ENCODE measurements around the gene SUSD4.

SUSD4 gene

DNA sequence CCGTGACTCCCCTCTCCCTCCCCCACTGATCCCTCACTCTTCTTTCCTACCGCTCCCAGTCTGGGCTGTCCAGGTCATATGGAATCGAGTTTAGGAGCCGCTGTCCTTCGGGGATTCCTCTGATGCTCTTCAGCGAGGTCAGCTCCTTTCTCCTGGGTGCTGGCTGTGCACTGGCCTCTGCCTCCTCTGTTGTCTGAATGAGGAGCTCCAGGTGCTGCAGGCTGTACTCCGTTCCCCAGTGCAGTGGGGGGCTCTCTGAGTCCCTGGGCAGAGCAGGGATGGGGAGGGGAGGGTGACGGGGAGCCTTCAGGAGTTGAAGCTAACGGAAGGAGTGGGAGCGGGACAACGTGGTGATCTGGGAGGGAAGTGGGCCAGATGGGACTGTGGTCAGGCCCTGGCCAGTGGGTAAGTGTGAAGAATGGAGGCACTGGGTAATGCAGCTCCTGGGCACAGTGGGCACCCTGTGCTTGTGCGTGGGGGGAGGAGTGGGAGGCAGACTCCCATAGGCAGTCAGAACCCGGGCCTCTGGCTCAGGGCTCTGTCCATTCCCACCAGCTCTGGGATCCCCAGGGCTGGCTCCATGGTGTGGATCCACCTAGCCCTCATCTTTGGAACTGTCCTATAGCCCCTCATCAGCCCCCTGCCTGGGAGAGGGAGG lies 161.5 kb downstream of the SUSD4 start:
- no peaks in the 10 kb centered on the region for H3K27me3 ChIP-seq (ENCODE audit: control insufficient read depth in 3 of 3, insufficient read depth in 3 of 3, low read depth in 1 of 3, low read length in 3 of 3)
- no peaks in the 10 kb centered on the region for H3K79me1 ChIP-seq (ENCODE audit: low read depth, low read length)
- peak overlapping the region; percentile 58 for H3K23ac ChIP-seq (ENCODE audit: low read depth, low read length, poor library complexity)
- peak overlapping the region; percentile 57 for H3K14ac ChIP-seq (ENCODE audit: low read length)
- H2AFZ ChIP-seq (ENCODE audit: low read length) = no peak overlapping the region
- H2BK120ac ChIP-seq (ENCODE audit: low read depth, low read length) = no peak overlapping the region
- no peak overlapping the region for H4K8ac ChIP-seq (ENCODE audit: low read depth, low read length)
- H3K4me2 ChIP-seq (ENCODE audit: insufficient read depth, low read length, poor library complexity, severe bottlenecking) = no peak overlapping the region
- no peaks in the 10 kb centered on the region for H3K9me3 ChIP-seq (replicated peaks in 1 of 2; ENCODE audit: control insufficient read depth in 2 of 2, insufficient read depth in 1 of 2, low read depth in 1 of 2, low read length in 2 of 2)
- peaks cover 0 to 10% of the 10 kb centered on the region in 2 donors for H3K4me1 ChIP-seq (ENCODE audit: control insufficient read depth in 2 of 2, insufficient read depth in 1 of 2, low read depth in 1 of 2, low read length in 2 of 2)
- no peak overlapping the region for H3K27ac ChIP-seq (replicated peaks; ENCODE audit: low read length)
- peak overlapping the region; percentile 72 for H2BK15ac ChIP-seq (ENCODE audit: low read length)
- H3K36me3 ChIP-seq (replicated peaks in 1 of 2; ENCODE audit: control insufficient read depth in 2 of 2, insufficient read depth in 2 of 2, low read length in 2 of 2) = no peaks in the 10 kb centered on the region
- peak overlapping the region; percentile 33 for H2AK5ac ChIP-seq (ENCODE audit: low read depth, low read length)
- H4K91ac ChIP-seq (ENCODE audit: low read depth, low read length, poor library complexity) = no peak overlapping the region
- H3K18ac ChIP-seq (ENCODE audit: low read length) = peak overlapping the region; percentile 89
- DNase-seq (ENCODE audit: low spot score) = no peak
- H3K4me3 ChIP-seq (ENCODE audit: low read length in 2 of 2) = no peak overlapping the region
- no peak overlapping the region for H3K4ac ChIP-seq (ENCODE audit: low read length)
- no peak overlapping the region for H2BK5ac ChIP-seq (ENCODE audit: low read length)
- H3K9ac ChIP-seq (ENCODE audit: low read depth, low read length, poor library complexity) = no peak overlapping the region
- no peak overlapping the region for H2BK12ac ChIP-seq (ENCODE audit: low read length)
- WGBS, 2 donors (ENCODE audit: extremely low coverage in 2 of 2, insufficient read length in 2 of 2, insufficient replicate concordance in 1 of 2) = no CpG with 5 or more reads among the region's 13 CpGs

DNA sequence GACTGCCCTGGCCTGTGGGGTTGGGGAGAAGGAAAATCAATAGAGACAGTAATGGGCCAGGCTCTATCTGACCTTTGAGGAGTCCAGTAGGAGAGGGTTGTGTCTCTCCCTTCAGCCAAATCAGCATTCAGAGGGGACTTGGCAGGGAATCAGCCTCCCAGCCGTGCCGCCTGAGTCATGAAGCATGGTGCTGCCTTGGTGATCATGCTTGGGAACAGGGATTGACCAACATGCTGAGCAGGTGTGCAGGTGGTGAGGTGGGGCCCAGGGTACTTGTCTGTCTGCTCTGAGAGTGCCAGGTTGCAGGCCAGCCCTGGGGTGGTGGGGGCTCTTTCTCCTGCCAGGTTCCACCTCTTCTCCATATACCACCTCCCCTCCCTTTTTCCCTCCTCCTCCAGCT lies 162.0 kb downstream of the SUSD4 start:
- Histone ChIP-seq H3K4me1 (ENCODE audit: control insufficient read depth in 2 of 2, insufficient read depth in 1 of 2, low read depth in 1 of 2, low read length in 2 of 2) (peaks cover 0 to 10% of the 10 kb centered on the region in 2 donors), H3K14ac (ENCODE audit: low read length) (no peak overlapping the region), H3K4me2 (ENCODE audit: insufficient read depth, low read length, poor library complexity, severe bottlenecking) (no peak overlapping the region), H3K27ac (replicated peaks; ENCODE audit: low read length) (no peak overlapping the region), H2BK15ac (ENCODE audit: low read length) (peak overlapping the region; percentile 72), H2BK120ac (ENCODE audit: low read depth, low read length) (no peak overlapping the region), H2BK12ac (ENCODE audit: low read length) (no peak overlapping the region), H3K23ac (ENCODE audit: low read depth, low read length, poor library complexity) (no peak overlapping the region), H2AK5ac (ENCODE audit: low read depth, low read length) (peak overlapping the region; percentile 33), H3K18ac (ENCODE audit: low read length) (peak overlapping the region; percentile 39), H4K91ac (ENCODE audit: low read depth, low read length, poor library complexity) (no peak overlapping the region), H3K9ac (ENCODE audit: low read depth, low read length, poor library complexity) (no peak overlapping the region), H4K8ac (ENCODE audit: low read depth, low read length) (no peak overlapping the region), H2BK5ac (ENCODE audit: low read length) (no peak overlapping the region), H3K36me3 (replicated peaks in 1 of 2; ENCODE audit: control insufficient read depth in 2 of 2, insufficient read depth in 2 of 2, low read length in 2 of 2) (no peaks in the 10 kb centered on the region), H3K27me3 (ENCODE audit: control insufficient read depth in 3 of 3, insufficient read depth in 3 of 3, low read depth in 1 of 3, low read length in 3 of 3) (no peaks in the 10 kb centered on the region), H3K4me3 (ENCODE audit: low read length in 2 of 2) (no peak overlapping the region), H3K9me3 (replicated peaks in 1 of 2; ENCODE audit: control insufficient read depth in 2 of 2, insufficient read depth in 1 of 2, low read depth in 1 of 2, low read length in 2 of 2) (no peaks in the 10 kb centered on the region), H3K4ac (ENCODE audit: low read length) (no peak overlapping the region), H2AFZ (ENCODE audit: low read length) (no peak overlapping the region), H3K79me1 (ENCODE audit: low read depth, low read length) (no peaks in the 10 kb centered on the region)
- WGBS, 2 donors (ENCODE audit: extremely low coverage in 2 of 2, insufficient read length in 2 of 2, insufficient replicate concordance in 1 of 2) = no CpG with 5 or more reads among the region's 2 CpGs
- DNase-seq (ENCODE audit: low spot score) = no peak

DNA sequence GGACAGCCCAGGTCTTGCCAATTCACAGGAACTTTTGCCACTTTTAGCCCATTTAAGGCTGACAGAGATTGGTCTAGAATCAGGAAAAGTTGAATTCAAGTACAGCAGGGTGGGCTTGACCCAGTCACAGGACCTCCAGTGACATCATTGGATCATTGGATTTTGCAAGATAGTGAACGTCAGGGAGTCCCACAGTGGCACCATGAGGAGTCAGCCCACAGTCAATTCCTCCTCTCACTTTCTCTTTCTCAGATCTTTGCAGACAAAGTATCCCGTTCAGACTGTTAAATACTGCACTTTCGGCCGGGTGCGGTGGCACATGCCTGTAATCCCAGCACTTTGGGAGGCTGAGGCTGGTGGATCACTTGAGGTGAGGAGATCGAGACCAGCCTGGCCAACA lies 163.1 kb downstream of the SUSD4 start:
- no peak overlapping the region for H3K27ac ChIP-seq (replicated peaks; ENCODE audit: low read length)
- no peak overlapping the region for H3K18ac ChIP-seq (ENCODE audit: low read length)
- no peak overlapping the region for H2AK5ac ChIP-seq (ENCODE audit: low read depth, low read length)
- H2AFZ ChIP-seq (ENCODE audit: low read length) = no peak overlapping the region
- no peak for DNase-seq (ENCODE audit: low spot score)
- H2BK12ac ChIP-seq (ENCODE audit: low read length) = no peak overlapping the region
- H3K36me3 ChIP-seq (replicated peaks in 1 of 2; ENCODE audit: control insufficient read depth in 2 of 2, insufficient read depth in 2 of 2, low read length in 2 of 2) = no peaks in the 10 kb centered on the region
- H2BK120ac ChIP-seq (ENCODE audit: low read depth, low read length) = no peak overlapping the region
- no peaks in the 10 kb centered on the region for H3K27me3 ChIP-seq (ENCODE audit: control insufficient read depth in 3 of 3, insufficient read depth in 3 of 3, low read depth in 1 of 3, low read length in 3 of 3)
- H3K79me1 ChIP-seq (ENCODE audit: low read depth, low read length) = no peaks in the 10 kb centered on the region
- no peak overlapping the region for H4K91ac ChIP-seq (ENCODE audit: low read depth, low read length, poor library complexity)
- H3K14ac ChIP-seq (ENCODE audit: low read length) = no peak overlapping the region
- no peak overlapping the region for H3K4ac ChIP-seq (ENCODE audit: low read length)
- peaks cover 0 to 10% of the 10 kb centered on the region in 2 donors for H3K4me1 ChIP-seq (ENCODE audit: control insufficient read depth in 2 of 2, insufficient read depth in 1 of 2, low read depth in 1 of 2, low read length in 2 of 2)
- no peak overlapping the region for H4K8ac ChIP-seq (ENCODE audit: low read depth, low read length)
- no CpG with 5 or more reads among the region's 6 CpGs for WGBS, 2 donors (ENCODE audit: extremely low coverage in 2 of 2, insufficient read length in 2 of 2, insufficient replicate concordance in 1 of 2)
- H3K9ac ChIP-seq (ENCODE audit: low read depth, low read length, poor library complexity) = no peak overlapping the region
- H3K4me2 ChIP-seq (ENCODE audit: insufficient read depth, low read length, poor library complexity, severe bottlenecking) = no peak overlapping the region
- H3K23ac ChIP-seq (ENCODE audit: low read depth, low read length, poor library complexity) = no peak overlapping the region
- H2BK5ac ChIP-seq (ENCODE audit: low read length) = no peak overlapping the region
- H3K9me3 ChIP-seq (replicated peaks in 1 of 2; ENCODE audit: control insufficient read depth in 2 of 2, insufficient read depth in 1 of 2, low read depth in 1 of 2, low read length in 2 of 2) = no peaks in the 10 kb centered on the region
- H3K4me3 ChIP-seq (ENCODE audit: low read length in 2 of 2) = no peak overlapping the region
- no peak overlapping the region for H2BK15ac ChIP-seq (ENCODE audit: low read length)

DNA sequence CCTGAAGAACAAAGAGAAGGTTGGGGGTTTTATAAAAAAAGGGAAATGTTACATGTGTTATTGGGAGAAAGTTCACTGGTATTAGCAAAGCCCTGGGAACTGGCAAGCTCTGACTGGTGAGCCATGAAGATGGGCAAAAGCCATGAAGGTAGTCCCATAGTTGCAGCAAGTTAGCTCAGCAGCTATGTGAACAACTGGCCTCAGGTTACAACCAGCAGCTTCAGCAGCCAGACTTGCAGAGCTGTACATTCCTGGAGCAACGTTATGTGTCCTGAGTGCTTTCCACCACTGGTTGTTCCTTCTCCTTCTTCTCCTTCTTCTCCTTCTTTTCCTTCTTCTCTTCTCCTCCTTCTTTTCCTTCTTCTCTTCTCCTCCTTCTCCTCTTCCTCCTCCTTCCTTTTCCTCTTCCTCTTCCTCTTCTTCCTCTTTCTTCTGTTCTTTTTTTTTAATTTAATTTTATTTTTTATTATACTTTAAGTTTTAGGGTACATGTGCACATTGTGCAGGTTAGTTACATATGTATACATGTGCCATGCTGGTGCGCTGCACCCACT lies 164.8 kb downstream of the SUSD4 start:
- WGBS, 2 donors (ENCODE audit: extremely low coverage in 2 of 2, insufficient read length in 2 of 2, insufficient replicate concordance in 1 of 2) = no CpG with 5 or more reads among the region's 2 CpGs
- no peak overlapping the region for H3K9ac ChIP-seq (ENCODE audit: low read depth, low read length, poor library complexity)
- H3K23ac ChIP-seq (ENCODE audit: low read depth, low read length, poor library complexity) = no peak overlapping the region
- H3K14ac ChIP-seq (ENCODE audit: low read length) = no peak overlapping the region
- no peaks in the 10 kb centered on the region for H3K27me3 ChIP-seq (ENCODE audit: control insufficient read depth in 3 of 3, insufficient read depth in 3 of 3, low read depth in 1 of 3, low read length in 3 of 3)
- no peaks in the 10 kb centered on the region for H3K79me1 ChIP-seq (ENCODE audit: low read depth, low read length)
- no peak overlapping the region for H3K4ac ChIP-seq (ENCODE audit: low read length)
- H3K36me3 ChIP-seq (replicated peaks in 1 of 2; ENCODE audit: control insufficient read depth in 2 of 2, insufficient read depth in 2 of 2, low read length in 2 of 2) = no peaks in the 10 kb centered on the region
- no peak overlapping the region for H4K91ac ChIP-seq (ENCODE audit: low read depth, low read length, poor library complexity)
- H2AFZ ChIP-seq (ENCODE audit: low read length) = no peak overlapping the region
- no peak overlapping the region for H3K18ac ChIP-seq (ENCODE audit: low read length)
- H4K8ac ChIP-seq (ENCODE audit: low read depth, low read length) = no peak overlapping the region
- no peak overlapping the region for H2BK12ac ChIP-seq (ENCODE audit: low read length)
- H2BK5ac ChIP-seq (ENCODE audit: low read length) = no peak overlapping the region
- H2BK120ac ChIP-seq (ENCODE audit: low read depth, low read length) = no peak overlapping the region
- H2BK15ac ChIP-seq (ENCODE audit: low read length) = no peak overlapping the region
- H3K4me1 ChIP-seq (ENCODE audit: control insufficient read depth in 2 of 2, insufficient read depth in 1 of 2, low read depth in 1 of 2, low read length in 2 of 2) = peaks cover 0 to 2% of the 10 kb centered on the region in 2 donors
- H3K27ac ChIP-seq (replicated peaks; ENCODE audit: low read length) = no peak overlapping the region
- no peak overlapping the region for H2AK5ac ChIP-seq (ENCODE audit: low read depth, low read length)
- DNase-seq (ENCODE audit: low spot score) = no peak
- no peak overlapping the region for H3K4me2 ChIP-seq (ENCODE audit: insufficient read depth, low read length, poor library complexity, severe bottlenecking)
- H3K9me3 ChIP-seq (replicated peaks in 1 of 2; ENCODE audit: control insufficient read depth in 2 of 2, insufficient read depth in 1 of 2, low read depth in 1 of 2, low read length in 2 of 2) = no peaks in the 10 kb centered on the region
- no peak overlapping the region for H3K4me3 ChIP-seq (ENCODE audit: low read length in 2 of 2)

Data from neuronal stem cell (in vitro differentiated cells).